IPS-NIHi7 (cell line): ENCODE results near the gene FIGNL1.

Experiments
- DNase-seq: peaks from one replicate; pipeline ENCODE4 v3.0.0; 2012; ENCODE audit warnings: mixed read lengths; ENCODE audit errors: extremely low spot score

Gene FIGNL1

DNA sequence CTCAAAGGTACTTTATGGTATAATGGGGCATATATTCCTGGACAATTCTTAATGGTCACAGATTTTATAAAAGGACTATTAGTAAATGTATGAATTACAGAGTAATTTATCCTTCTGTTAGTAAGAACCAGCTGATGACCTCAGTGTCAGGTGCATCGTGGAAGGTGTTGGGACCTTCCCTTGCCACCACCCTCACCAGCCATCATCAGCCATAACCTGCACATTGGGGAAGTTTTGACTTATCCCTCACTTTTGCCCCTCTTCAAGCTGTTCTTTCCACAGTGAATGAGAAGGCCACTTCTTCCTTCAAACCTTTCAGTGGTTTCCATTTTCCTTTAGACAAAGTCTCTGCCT, 52.2 kb downstream of the FIGNL1 start:
- DNase-seq = no peak

DNA sequence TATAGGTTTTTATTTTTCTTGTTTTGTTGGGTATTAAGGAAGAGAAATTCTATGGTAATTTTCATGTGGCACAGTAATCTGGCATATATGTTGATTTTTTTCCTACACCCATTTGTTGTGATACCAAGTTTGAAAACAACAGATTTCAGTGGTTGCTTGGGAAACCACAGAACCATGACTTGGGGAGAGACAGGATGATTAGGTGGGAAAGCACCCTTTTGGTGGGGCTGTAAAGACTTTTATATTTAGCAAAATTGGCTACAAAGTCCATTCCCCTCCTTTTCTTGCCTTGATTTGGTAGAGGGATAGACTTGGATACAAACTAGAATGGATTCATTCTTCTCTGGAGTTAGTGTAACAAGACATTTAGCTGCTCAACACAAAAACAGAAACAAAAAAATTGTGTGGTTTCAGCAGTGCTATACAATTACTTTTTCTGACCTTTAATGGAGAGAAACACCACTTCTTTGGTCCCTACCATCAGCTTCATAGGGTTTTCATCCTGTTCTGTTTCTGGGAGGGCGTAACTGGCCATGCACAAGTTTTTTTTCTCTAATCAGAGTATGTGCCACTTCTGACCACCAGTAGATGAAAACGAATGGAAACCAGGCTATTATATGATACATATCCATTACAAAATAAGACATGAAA, 52.7 kb downstream of the FIGNL1 start:
- DNase-seq = no peak

DNA sequence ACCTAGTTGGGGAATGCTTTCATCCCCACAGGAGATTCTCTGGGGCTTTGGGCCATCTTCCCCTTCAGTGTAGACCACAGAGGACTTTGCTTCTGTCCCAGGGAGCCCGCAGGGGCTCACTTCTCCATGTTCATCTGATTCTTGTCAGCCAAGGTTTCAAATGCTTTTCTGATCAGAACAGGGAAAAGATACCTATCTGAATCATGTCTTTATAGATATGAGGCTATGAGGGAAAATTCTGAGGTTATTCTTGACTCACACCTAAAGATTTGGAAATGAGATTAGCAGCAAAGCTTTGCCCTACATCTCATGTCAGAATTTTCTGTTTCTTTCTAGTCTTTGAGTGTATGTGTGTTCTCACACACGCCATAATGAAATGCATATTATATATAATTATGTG, 53.3 kb downstream of the FIGNL1 start:
- DNase-seq = no peak

DNA sequence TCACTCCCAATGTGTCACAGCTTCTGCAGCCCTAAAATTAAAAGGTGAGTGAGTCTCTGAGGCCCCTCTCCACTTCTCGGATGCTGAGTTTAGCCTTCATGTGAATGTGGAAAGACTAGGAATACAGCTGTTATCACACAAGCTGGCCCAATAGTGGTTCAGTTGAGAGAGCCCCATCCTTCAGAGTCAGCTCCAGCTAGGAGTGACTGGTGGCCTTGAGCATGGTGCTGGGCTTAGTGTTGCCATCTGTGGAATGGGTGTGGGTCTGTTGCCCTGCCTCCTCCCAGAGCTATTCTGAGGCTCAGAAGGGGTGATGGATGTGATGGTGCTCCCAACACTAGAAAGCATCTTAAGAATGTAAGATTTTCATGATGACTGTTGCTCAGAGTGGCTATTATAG, 55.8 kb downstream of the FIGNL1 start:
- DNase-seq = no peak
